LNCaP clone FGC (cell line): ENCODE data around the gene RSPH1.

Experiments
- DNase-seq: peaks from one replicate; pipeline ENCODE4 v3.0.0-alpha.2; 2011; ENCODE audit warnings: low read depth
- H3K4me3 ChIP-seq: 2 replicates; pipeline ENCODE4 v1.5.1; 2011; ENCODE audit warnings: mild to moderate bottlenecking, low read depth, low read length, control low read depth
- TF ChIP-seq, protein P1 (sequence below): IDR thresholded peaks from 2 replicates; pipeline ENCODE4 v1.5.1; 2012; ENCODE audit warnings: mild to moderate bottlenecking; ENCODE audit not compliant: control insufficient read depth, insufficient read depth; ENCODE audit errors: extremely low read depth

Gene RSPH1

GRCh38 chr21:42532466-42533181 lies 36.6 kb upstream of the RSPH1 start:
- H3K4me3 ChIP-seq: no peak overlapping the region
- TF ChIP-seq, protein P1, sequence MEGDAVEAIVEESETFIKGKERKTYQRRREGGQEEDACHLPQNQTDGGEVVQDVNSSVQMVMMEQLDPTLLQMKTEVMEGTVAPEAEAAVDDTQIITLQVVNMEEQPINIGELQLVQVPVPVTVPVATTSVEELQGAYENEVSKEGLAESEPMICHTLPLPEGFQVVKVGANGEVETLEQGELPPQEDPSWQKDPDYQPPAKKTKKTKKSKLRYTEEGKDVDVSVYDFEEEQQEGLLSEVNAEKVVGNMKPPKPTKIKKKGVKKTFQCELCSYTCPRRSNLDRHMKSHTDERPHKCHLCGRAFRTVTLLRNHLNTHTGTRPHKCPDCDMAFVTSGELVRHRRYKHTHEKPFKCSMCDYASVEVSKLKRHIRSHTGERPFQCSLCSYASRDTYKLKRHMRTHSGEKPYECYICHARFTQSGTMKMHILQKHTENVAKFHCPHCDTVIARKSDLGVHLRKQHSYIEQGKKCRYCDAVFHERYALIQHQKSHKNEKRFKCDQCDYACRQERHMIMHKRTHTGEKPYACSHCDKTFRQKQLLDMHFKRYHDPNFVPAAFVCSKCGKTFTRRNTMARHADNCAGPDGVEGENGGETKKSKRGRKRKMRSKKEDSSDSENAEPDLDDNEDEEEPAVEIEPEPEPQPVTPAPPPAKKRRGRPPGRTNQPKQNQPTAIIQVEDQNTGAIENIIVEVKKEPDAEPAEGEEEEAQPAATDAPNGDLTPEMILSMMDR: no peak
- DNase-seq: no peak

GRCh38 chr21:42531771-42532170 lies 35.7 kb upstream of the RSPH1 start:
- DNase-seq: no peak
- no peak overlapping the region for H3K4me3 ChIP-seq
- TF ChIP-seq, protein P1: no peak

DNA sequence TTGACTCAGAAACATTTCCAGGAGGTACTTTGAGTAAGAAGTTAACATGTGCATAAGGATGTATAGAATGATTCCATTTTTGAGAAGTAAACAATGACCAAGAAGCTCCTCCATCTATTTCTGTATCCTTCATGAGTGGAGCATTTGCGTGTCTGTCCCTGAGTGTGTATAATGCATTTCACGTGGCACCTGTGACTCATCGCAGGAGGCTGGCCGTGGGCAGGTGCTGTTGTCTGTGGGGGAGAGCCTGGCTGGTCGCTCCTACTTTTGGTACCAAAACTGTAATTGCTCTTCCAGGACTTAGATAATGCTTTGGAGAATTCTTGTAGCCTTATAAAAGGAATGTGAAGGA lies 34.1 kb upstream of the RSPH1 start:
- no peak overlapping the region for H3K4me3 ChIP-seq
- no peak for DNase-seq
- TF ChIP-seq, protein P1: no peak

- TF ChIP-seq, protein P1: no peak
- no peak overlapping the region for H3K4me3 ChIP-seq
- no peak for DNase-seq
These were observed 31.6 kb upstream of the RSPH1 start for GRCh38 chr21:42527489-42528158.

GRCh38 chr21:42527127-42527488 lies 31.1 kb upstream of the RSPH1 start:
- TF ChIP-seq, protein P1: no peak
- no peak for DNase-seq
- no peak overlapping the region for H3K4me3 ChIP-seq

- TF ChIP-seq, protein P1: no peak
- DNase-seq: no peak
- no peak overlapping the region; the same call in 1 of the 2 replicates for H3K4me3 ChIP-seq
These were observed 30.3 kb upstream of the RSPH1 start for GRCh38 chr21:42526379-42526727.
